GOT3 (cell line): ENCODE data around the gene CLEC19A.

Source experiments
- DNase-seq: peaks from one replicate; lab custom pipeline; 2025; ENCODE audit warnings: mixed read lengths; lab: John Stamatoyannopoulos, UW

Gene CLEC19A

DNA sequence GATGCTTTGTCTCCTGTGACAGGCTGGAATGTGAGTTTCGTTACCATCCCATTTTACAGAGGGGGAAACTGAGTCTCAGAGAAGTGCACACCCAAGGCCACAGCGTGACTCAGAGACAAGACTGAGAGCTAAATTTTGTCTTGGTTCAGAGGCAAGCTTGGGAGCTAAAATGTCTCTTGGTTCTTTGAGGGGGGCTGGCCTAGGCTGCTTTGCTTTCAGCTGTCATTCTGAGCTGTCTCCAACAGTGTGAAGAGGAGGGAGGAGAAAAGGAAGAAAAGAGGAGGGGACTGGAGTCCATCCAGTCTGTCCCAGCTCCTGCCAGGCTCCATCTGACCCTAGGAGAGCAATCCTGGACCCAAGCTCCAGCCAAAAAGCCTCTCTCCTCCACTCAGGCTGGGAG, at the start of gene CLEC19A:
Gene CLEC19A, plus strand, starts transcription at position 301 of the 400 bp plus-strand sequence. CDS start 121 bp downstream, outside the sequence.
- DNase-seq, result no peak

DNA sequence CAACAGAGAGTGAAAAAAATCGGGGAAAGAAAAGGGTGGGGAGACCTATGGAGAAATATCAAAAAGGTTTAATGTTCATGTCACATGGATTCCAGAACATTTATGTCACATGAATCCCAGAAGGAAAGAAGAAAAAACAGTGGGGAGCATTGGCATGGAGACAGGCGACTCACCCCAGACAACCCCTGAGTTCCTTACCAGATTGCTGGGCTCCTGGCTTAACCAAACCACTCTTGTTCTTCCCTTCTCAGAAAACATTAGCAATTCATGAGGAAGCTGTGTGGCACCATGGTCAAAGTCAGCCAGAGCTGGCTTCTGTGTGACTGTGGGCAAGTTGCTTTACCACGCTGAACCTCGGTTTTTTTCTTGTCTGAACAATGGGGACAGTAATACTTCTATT, 49.6 kb upstream of the CLEC19A start:
- no peak for DNase-seq

DNA sequence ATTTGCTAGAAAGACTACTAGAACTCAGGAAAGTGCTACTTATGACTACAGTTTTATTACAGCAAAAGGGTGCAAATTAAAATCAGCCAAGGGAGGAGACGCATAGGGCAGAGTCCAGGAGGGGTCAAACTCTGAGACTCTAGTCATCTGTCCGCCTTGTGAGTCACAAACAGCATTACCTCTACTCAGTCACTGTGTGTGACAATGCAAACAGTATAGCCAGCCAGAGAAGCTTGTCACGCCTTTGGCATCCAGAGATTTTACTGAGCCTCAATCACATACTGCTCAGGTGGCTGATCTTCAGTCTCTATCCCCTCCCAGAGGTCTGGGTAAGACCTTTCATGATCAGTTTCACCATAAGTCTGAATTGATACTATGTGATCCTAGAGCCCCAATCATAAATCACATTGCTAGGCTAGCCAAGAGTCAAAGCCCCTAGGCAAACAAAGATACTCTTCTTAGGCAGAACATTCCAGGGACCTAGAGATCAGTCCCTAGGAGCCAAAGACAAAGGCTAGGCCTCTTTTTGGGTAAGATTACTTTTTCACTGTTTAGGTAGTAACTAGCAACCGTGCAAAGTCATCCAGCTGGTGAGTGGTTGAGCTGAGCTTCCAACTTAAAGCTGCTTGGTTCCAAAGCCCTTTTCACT, 48.8 kb upstream of the CLEC19A start:
- DNase-seq, result no peak

DNA sequence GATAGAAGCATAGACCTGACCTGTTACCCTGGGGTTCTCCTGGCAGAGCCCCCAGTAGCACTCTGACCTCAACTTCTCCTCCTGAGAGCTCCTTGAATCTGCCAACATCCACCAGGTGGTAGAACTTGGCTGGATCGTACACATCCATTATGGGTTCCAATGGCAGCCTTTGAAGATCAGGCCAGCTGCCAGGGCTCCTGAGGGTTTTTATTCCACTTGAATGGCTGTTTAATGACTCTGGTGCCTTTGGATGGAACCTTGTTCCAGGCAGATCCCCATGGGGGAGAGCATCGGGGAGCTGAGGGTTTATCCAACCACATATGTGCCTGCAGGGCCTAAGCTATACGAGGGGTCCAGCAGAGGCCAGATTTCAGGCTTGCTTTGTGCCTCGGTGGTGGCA, 47.1 kb upstream of the CLEC19A start:
- DNase-seq, result no peak

DNA sequence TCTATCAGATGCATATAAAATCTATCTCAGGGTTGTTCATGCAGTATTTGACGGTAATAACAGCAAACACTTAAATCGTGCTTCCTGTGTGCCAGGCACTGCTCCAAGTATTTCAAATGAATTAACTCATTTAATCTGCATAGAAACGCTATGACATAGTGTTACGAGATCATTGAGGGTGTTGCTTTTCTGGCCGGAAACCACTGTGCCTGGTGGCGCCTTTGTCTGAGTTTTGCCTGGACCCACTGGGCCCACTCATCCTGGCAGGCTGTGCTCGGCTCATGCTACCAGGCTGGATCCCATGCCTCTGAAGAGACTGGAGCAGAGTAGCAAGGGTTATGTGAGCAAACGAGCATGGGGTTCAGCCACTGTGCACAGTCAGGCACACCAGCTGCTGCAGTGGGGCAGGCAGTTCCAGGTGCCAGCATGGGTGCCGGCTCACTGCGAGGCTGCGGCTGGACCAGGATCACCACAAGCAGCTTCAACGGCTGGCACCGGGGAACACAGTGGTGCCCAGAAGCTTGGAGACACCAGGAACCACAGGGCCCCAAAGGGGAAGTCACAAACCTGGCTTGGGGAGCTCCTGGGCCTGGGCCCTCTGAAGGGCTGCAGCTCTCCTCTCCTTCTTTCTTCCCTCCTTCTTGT, 45.9 kb upstream of the CLEC19A start:
- DNase-seq, result no peak

DNA sequence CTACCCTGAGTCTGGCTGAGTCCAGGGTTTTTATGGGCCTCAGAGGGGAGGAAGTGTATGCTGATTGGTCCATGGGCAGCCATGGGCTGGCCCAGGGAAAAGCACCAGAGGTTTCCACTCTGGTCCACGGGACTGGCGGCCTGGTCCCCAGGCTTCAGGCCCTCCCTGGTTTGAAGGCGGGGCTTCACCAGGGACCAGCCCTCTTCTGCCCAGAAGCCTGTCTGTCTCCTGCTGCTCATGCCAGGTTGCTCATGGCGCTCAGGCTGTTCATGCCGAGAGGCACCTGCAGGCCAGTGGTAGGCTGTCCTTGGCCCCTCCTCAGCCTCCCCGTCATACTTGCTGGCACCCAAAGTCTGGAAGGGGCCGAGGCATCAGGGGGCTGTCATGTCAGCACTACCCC, 45.0 kb upstream of the CLEC19A start:
- no peak for DNase-seq

DNA sequence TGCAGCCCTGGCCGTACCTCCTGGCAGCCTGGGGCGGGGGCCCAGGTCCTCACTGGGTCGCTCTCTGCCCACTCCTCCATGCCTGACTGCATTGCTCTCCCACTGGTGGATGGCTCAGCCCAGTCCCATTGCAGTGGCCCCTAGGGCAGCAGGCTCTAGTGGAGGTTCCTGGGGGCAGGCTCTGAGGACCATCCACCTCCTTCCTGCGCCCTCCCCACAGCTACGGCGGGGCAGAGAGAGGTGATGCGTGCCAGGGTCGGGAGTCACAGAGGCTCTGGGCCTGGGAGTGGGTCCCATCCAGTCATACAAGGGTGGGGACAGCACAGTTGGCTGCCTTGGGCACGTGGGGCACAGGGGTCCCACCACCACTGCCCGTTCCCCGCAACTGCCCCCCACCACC, 44.0 kb upstream of the CLEC19A start:
- DNase-seq, result no peak

DNA sequence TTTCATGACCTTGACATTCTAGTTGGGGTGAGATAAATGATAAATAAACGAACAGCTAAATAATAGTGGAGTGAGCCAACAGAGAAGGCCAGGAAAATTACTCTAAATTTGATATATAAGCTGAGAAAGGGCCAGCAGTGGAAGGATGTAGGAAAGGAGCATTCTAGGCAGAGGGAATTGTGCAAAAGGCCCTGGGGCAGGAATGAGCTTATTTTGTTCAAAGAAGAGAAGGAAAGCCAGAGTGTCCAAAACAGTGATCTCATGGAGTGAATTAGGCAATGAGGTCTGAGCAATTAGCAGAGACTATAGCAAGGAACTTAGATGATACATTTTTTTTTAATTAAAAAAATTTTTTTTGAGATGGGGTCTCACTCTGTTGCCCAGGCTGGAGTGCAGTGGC, 43.3 kb upstream of the CLEC19A start:
- DNase-seq, result no peak

DNA sequence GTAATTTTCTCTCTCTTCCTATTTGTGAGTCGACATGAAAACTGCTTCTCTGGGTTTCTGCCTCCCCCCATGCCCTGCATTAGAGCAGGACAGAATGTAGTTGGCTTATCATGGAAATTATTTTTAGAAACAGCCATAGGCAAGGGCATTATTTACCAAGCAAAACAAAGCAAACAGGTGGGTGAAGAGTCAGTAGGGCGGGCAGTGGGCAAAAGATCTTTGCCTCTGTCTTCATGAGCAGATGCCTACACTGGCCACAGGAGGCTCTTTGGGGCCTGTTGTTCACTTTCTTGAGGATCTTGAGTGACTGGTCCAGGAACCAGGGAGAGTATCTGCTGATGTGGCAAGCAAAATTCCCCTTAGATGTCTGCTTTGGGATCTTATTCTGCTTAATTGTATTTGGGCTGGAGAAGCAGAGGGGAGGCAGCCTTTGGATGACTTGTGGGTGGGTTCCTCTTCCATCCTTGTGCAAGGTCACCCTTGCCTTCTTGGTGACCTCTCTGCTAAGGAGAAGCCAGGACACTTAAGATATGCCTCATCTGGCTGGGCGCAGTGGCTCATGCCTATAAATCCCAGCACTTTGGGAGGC, 42.5 kb upstream of the CLEC19A start:
- DNase-seq, result no peak

DNA sequence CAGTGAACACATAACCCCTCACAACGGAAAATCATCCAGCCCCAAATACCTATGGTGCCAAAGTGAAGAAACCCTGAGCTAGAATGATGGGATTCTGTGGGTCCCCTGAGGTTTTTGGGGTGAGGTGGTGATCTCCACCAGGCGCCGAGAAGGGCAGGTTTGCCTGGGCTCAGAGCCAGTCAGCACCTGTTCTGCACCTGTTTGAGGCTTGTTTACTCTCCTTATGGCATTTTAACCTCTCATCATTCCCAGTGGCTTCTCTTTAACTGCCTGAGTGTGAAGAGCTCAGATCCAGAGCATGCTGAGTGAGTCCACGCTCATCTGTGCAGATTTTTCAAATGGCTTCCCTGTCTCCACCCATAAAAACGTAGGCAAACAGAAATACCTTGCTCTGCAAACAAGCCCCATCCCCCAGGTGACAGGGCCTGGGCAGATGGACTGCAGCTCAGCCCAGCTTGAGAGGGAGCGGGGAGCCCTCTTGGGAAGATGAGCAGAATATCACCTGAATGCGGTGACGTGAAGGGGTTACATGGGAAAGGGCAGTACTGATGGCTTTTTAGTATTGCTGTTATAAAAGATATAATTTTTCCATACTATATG, 40.1 kb upstream of the CLEC19A start:
- no peak for DNase-seq

DNA sequence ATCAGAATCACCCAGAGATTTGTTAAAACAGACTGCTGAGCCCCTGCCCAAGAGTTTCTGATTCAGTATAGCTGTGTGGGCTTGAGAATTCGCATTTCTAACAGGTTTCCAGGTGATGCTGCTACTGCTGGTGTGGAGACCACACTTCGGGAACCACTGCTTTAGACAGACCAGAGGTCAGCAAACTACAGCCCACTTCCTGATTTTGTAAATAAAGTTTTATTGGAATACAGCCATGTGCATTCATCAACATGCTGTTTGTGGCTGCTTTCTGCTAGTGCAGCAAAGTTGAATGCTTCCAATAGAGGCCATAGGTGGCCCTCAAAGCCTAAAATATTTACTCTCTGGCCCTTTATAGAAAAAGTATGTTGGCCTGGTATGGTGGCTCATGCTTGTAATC, 32.6 kb upstream of the CLEC19A start:
- no peak for DNase-seq

DNA sequence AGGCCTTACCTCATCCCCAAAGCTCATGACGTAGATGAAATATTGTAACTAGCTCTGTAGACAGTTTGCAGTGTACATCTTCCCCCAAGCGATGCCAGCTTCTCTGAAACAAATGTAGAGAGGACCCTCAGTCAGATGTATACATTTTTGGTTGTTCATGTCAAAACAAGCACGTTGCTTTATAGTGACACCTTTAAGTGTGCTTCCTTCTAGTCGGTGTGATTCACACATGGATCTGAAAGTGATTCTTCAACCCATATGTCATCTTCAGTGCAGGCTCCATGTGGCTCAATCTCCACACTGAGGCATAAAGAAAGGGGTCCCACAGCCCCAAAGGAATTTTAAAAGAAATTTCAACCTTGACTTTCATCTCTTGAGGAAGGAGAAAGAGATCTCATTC, 30.9 kb upstream of the CLEC19A start:
- no peak for DNase-seq

DNA sequence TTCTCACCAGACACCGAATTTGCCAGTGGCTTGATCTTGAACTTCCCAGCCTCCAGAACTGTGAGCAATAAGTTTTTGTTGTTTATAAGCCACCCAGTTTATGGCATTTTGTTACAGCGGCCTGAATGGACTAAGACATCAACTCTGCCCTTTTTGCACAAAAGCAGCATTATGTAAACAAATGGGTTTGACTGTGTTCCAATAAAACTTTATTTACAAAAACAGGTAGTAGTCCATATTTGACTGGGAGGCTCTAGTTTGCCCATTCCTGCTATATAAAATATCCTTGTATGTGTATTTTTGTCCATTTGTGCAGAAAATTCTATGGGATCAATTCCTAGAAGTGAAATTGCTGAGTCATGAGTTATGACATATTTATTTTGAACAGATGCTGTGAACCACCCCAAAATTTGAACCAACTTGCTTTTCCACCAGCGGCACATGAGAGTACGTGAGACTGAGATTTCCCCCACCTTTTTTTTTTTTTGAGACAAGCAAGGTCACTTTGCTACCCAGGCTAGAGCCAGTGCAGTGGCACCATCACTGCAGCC, 21.3 kb upstream of the CLEC19A start:
- no peak for DNase-seq

DNA sequence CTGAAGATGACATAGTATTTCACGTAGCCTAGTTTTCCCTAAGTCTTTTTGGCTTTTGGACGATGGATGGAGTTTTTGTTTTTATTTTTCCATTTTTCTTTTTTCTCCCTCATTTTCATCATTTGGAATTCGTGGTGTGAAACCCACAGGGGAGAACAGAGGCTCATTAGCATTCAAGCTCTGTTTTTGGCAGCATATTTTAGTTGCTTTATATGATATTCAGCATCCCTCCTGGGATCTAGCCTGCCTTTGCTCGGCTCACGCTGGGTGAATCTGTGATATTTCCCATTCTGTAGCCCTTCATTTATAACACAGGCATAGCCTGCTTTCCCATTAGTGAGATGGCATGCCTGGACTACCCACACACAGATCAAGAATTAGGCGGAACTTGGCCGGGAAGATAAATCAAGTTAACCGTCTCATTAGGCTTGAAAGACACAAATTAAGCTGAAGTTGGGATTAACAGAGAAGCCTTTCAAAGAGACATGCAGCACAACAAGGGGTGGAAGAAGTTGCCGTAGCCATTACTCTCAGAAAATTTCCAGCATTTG, 20.1 kb upstream of the CLEC19A start:
- no peak for DNase-seq

DNA sequence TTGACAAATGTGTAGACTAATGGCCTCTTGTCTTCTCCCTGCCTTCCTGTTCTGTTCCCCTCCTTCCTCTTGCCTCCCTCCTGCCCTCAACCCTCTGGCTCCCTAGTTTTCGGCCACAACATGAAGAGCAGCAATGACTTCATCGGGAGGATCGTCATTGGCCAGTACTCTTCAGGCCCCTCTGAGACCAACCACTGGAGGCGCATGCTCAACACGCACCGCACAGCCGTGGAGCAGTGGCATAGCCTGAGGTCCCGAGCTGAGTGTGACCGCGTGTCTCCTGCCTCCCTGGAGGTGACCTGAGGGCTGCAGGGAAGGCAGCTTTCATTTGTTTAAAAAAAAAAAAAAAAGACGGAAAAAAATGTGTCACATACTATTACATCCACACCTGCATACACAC, 18.8 kb upstream of the CLEC19A start:
- no peak for DNase-seq

DNA sequence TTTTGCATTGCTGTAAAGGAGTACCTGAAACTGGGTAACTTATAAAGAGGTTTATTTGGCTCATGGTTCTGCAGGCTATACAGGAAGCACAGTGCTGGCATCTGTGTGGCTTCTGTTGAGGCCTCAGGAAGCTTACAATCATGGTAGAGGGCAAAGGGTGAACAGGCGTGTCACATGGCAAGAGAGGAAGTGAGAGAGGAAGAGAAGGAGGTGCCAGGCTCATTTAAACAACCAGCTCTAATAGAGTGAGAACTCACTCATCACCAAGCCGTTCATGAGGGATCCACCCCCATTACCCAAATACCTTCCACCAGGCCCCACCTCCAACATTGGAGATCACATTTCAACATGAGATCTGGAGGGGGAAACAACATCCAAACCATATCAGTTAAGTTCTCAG, 16.4 kb upstream of the CLEC19A start:
- DNase-seq, result no peak

DNA sequence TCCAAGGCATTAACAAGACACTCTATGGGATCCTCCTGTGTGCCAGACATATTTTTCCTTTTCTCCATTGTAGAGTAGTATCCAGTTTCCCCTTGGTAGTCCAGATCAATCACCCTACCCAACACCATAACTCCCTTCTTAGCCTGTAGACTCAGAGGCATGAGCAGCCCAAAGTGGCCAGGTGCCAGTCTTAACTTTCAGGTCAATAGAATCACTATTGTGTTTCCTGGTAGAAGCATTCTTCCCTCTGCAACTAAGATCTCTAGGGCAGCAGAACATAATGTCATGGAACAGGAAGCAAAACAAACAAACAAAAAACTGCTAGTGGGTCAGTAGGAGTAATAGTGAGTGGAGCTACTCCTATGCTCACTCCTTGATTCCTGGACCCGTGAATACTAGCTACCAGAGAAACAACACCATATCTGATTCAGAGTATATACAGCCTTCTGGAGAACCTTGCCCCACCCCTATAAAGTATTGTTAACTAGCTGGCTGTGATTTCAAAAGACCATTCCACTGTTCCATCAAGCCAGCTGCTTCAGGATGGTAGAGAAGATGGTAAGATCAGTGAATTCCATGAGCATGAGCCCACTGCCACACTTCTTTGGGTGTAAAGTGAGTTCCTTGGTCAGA, 11.2 kb upstream of the CLEC19A start:
- no peak for DNase-seq

DNA sequence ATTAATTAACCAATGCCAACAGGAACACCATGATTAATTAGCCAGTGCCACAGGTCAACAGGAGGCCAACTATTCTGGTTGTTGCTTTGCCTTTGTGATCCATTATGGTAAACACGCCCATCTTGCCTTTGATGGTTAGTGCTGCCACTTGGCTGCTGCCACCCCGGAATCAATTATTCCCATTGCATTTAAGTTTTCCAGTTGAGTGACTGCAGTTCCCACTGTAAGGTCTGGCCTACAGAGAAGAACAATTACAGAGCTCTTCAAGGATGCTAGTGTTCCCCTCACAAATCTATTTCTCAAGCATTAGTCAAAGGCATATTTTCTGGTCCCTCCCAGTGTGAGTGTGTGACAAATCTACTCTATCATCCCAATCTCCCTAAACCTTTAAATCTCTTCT, 7.1 kb upstream of the CLEC19A start:
- DNase-seq, result no peak

DNA sequence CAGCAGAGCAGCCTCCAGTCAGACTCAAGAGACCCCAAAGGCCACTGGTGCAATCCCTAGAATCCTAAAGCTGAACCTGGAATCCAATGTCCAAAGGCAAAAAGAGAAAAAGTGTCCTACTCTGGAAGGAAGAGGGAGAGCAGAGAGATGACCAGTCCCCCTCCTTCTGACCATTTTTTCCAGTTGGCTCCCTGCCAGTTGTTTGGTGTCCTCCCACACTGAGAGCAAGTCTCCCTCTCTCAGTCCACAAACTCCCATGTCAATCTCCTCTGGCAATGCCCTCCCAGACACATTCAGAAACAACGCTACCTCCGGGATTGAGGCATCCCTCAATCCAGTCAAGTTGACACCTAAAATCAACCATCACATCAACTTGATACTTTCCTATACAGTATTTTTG, 4.3 kb upstream of the CLEC19A start:
- DNase-seq, result no peak

DNA sequence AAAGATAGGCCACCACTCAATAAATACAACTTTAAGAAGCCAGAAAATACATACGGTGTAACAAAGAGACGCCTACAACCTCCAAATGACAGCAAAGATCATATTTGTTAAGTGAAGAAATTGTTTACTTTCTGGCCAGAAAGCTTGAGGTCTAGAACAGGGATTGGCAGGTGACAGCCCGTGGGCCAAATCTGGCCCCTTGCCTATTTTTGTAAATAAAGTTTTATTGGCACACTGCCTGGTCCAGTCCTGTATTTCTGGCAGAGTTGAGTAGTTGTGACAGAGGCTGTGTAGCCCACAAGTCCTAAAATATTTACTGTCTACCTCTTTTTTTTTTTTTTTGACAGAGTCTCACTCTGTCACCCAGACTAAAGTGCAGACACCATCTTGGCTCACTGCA, 3.4 kb upstream of the CLEC19A start:
- no peak for DNase-seq

DNA sequence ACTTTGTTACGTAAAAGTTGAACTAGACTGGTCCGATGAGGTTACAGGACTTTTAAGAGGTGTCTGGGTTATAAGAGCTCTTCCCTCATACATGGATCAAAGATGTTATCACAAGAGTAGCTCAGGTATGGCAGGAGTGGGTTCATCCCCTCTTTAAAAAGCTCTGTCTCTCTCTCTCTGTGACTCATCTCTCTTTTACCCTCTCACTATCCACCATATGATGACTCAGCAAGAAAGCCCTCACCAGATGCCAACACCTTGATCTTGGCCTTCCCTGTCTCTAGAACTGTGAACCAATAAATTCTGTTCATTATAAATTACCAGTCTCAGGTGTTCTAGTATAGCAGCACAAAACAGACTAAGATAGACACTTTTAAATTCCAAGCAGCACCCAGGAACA, 1.9 kb upstream of the CLEC19A start:
- no peak for DNase-seq

DNA sequence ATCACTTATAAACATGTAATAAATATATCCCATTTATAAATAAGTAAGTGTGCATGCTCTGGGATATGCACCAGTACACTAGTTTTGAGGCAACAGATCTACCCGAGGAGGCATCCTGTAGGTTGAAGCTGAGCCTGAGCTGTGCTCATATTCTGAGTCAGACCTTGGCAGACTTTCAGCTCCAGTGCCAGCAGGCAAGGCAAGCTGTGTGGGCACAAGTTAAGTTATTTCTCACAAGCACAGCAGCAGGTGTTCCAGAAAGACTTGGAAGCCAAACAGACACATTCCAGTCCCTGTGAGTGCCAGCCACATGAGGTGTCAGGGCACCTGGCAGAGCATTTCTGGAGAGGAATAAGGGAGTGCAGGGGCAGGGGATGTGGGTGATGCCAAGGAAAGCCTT, 1.3 kb upstream of the CLEC19A start:
- DNase-seq, result peak; percentile 12
